Fibroblast of mammary gland (primary cell): Measurements from ENCODE around the gene CADM3.

ENCODE experiments used
- DNase-seq: peaks from one replicate; pipeline ENCODE4 v3.0.0-alpha.2; 2010; ENCODE audit warnings: low read depth
- H3K4me3 ChIP-seq: 2 replicates; pipeline ENCODE4 v1.5.1; 2011; ENCODE audit warnings: low read depth, mild to moderate bottlenecking, low read length, moderate library complexity; ENCODE audit not compliant: control insufficient read depth
- CTCF ChIP-seq: conservative IDR thresholded peaks from 2 replicates; pipeline ENCODE4 v1.5.1; 2011; ENCODE audit warnings: low read depth, low read length, inconsistent platforms; ENCODE audit not compliant: control insufficient read depth, insufficient read depth

CADM3 gene

DNA sequence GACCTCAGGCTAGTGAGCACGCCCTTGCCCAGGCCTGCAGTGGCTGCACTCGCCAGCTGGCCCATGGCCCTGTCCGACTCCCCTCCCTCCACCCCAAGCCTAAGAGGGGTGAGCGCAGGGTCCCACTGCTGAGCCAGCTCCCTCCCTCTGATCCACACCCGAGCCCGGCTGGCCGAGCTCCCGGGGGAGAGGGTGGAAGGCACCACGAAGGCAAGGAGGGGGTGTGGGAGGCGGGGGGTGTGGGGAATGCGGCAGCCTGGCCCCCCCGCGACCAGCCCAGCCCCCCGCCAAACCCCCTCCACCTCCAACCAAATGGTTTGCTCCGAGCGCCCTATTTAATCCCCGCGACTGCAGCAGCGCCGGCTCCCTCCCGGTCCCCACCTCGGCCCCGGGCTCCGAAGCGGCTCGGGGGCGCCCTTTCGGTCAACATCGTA, at the start of gene CADM3:
TSS of gene CADM3 (plus strand) at position 362 of the 434 bp plus-strand sequence. CDS start 151 bp downstream, outside the sequence.
- TF ChIP-seq CTCF: no peak
- peak within 1 kb of the TSS; percentile 50 for H3K4me3 ChIP-seq
- DNase-seq: no peak

GRCh38 chr1:159122005-159122621, 49.3 kb upstream of the CADM3 start:
- H3K4me3 ChIP-seq: no peak overlapping the region
- TF ChIP-seq CTCF: no peak
- peak; percentile 92 for DNase-seq

- DNase-seq: no peak
- no peak overlapping the region for H3K4me3 ChIP-seq
- TF ChIP-seq CTCF: no peak
These were observed 47.8 kb upstream of the CADM3 start for GRCh38 chr1:159123587-159123986.

- peak; percentile 68 for DNase-seq
- no peak overlapping the region for H3K4me3 ChIP-seq
- peak; percentile 83 for TF ChIP-seq CTCF
These were observed 39.0 kb upstream of the CADM3 start for GRCh38 chr1:159132271-159132881.

- H3K4me3 ChIP-seq: no peak overlapping the region
- DNase-seq: no peak
- no peak for TF ChIP-seq CTCF
These were observed 30.9 kb upstream of the CADM3 start for GRCh38 chr1:159140474-159140873.

- peak overlapping the region; percentile 43 for H3K4me3 ChIP-seq
- no peak for TF ChIP-seq CTCF
- DNase-seq: peak; percentile 76
These were observed 29.6 kb upstream of the CADM3 start for GRCh38 chr1:159141584-159142390.
